ENCODE results near the gene S100A12.

S100A12 gene

DNA sequence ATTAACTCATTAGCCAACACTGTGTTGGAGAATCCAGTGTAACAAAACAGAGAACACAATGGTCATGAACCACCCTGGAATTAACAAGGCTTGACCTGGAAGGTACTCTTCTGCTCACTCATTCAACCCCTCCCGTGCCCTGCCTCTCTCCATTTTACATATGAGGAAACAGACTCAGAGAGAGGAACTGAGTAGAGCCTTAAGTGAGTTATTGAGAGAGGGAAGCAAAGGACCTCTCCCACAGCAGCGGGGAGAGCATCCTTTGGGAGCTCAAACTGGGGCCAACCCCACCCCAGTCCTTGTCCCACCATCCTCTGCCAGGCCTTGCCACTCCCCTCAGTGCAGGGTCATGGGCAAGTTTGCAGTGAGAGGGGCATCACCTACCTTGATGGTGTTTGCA is 1.4 kb downstream of the S100A12 start:
- TF ChIP-seq SPI1 (IDR thresholded peaks at IDR 0.05; ENCODE audit: borderline replicate concordance, low read depth) (peak; percentile 79), POLR2AphosphoS5 (IDR thresholded peaks at IDR 0.05; ENCODE audit: low read depth) (no peak), REST (IDR thresholded peaks at IDR 0.05; ENCODE audit: insufficient replicate concordance, low read depth) (no peak)
- DNase-seq (ENCODE audit: low read depth in 1 of 2, low spot score in 1 of 2) = peak in 1 of 2 experiments; percentile 59
- Histone ChIP-seq H3K27ac (replicated peaks) (peak overlapping the region; percentile 39; the same call in 1 of the 2 replicates), H3K27me3 (ENCODE audit: insufficient read depth, poor library complexity, severe bottlenecking) (peaks cover 13% of the 10 kb centered on the region), H3K4me3 (replicated peaks; ENCODE audit: insufficient read depth, low read length) (no peak overlapping the region)

DNA sequence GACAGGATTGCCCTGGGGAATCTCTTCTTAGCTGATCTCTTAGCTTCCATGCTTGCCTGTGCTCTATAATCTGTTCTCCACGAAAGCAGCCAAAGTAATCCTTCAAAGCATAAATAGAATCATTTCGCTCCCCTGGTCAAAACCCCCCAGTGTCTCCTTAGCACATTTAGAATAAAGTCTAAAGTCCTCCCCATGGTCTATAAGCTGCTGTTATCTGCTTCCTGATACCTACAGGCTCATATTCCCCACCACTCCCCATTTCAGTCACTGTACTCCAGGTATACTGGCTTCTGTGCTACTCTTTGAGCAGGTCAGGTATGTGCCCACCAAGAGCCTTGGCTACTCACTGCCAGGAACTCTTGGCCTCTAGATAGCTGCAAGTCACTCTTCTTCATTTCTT is 2.9 kb downstream of the S100A12 start:
- DNase-seq (ENCODE audit: low read depth in 1 of 2, low spot score in 1 of 2) = no peak
- TF ChIP-seq GABPA (IDR thresholded peaks at IDR 0.05; ENCODE audit: low read depth) = no peak
- TF ChIP-seq, protein P1, sequence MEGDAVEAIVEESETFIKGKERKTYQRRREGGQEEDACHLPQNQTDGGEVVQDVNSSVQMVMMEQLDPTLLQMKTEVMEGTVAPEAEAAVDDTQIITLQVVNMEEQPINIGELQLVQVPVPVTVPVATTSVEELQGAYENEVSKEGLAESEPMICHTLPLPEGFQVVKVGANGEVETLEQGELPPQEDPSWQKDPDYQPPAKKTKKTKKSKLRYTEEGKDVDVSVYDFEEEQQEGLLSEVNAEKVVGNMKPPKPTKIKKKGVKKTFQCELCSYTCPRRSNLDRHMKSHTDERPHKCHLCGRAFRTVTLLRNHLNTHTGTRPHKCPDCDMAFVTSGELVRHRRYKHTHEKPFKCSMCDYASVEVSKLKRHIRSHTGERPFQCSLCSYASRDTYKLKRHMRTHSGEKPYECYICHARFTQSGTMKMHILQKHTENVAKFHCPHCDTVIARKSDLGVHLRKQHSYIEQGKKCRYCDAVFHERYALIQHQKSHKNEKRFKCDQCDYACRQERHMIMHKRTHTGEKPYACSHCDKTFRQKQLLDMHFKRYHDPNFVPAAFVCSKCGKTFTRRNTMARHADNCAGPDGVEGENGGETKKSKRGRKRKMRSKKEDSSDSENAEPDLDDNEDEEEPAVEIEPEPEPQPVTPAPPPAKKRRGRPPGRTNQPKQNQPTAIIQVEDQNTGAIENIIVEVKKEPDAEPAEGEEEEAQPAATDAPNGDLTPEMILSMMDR (IDR thresholded peaks at IDR 0.05; ENCODE audit: insufficient read depth, low read length) = no peak
- no peak for TF ChIP-seq SPI1 (IDR thresholded peaks at IDR 0.05; ENCODE audit: borderline replicate concordance, low read depth)
- TF ChIP-seq REST (IDR thresholded peaks at IDR 0.05; ENCODE audit: insufficient replicate concordance, low read depth) = no peak
- no peak for TF ChIP-seq POLR2AphosphoS5 (IDR thresholded peaks at IDR 0.05; ENCODE audit: low read depth)
- Histone ChIP-seq H3K27me3 (ENCODE audit: insufficient read depth, poor library complexity, severe bottlenecking) (peaks cover 4% of the 10 kb centered on the region), H3K4me3 (replicated peaks; ENCODE audit: insufficient read depth, low read length) (no peak overlapping the region), H3K27ac (replicated peaks) (no peak overlapping the region)

GRCh38 chr1:153371231-153371630 is 4.2 kb downstream of the S100A12 start:
- DNase-seq (ENCODE audit: low read depth in 1 of 2, low spot score in 1 of 2) = no peak
- H3K4me3 ChIP-seq (replicated peaks; ENCODE audit: insufficient read depth, low read length) = no peak overlapping the region
- H3K27me3 ChIP-seq (ENCODE audit: insufficient read depth, poor library complexity, severe bottlenecking) = peaks cover 4% of the 10 kb centered on the region
- TF ChIP-seq REST (IDR thresholded peaks at IDR 0.05; ENCODE audit: insufficient replicate concordance, low read depth) = no peak
- no peak for TF ChIP-seq SPI1 (IDR thresholded peaks at IDR 0.05; ENCODE audit: borderline replicate concordance, low read depth)
- TF ChIP-seq GABPA (IDR thresholded peaks at IDR 0.05; ENCODE audit: low read depth) = no peak
- no peak for TF ChIP-seq POLR2AphosphoS5 (IDR thresholded peaks at IDR 0.05; ENCODE audit: low read depth)
- TF ChIP-seq, protein P1 (IDR thresholded peaks at IDR 0.05; ENCODE audit: insufficient read depth, low read length) = no peak
- no peak overlapping the region for H3K27ac ChIP-seq (replicated peaks)

All from HL-60 (cell line).